ENCODE data around the gene ITPRIPL2.

GRCh38 chr16:19130385-19130784 lies 16.6 kb downstream of the ITPRIPL2 start:
- TF ChIP-seq POLR2A (IDR thresholded peaks at IDR 0.05; ENCODE audit: low read depth, low read length) (no peak), TAF1 (IDR thresholded peaks at IDR 0.05; ENCODE audit: low read depth, low read length) (no peak), SPI1 (IDR thresholded peaks at IDR 0.05; ENCODE audit: low read depth, low read length) (no peak), POLR2AphosphoS5 (IDR thresholded peaks at IDR 0.05; ENCODE audit: low read depth, low read length) (no peak), POU2F2 (IDR thresholded peaks at IDR 0.05; ENCODE audit: low read depth, low read length) (no peak), PAX5 (IDR thresholded peaks at IDR 0.05; ENCODE audit: insufficient read depth, low read length, severe bottlenecking) (no peak)

Data from GM12891 (cell line).